Measurements from ENCODE around the gene ADAMTS8.

ADAMTS8 gene

DNA sequence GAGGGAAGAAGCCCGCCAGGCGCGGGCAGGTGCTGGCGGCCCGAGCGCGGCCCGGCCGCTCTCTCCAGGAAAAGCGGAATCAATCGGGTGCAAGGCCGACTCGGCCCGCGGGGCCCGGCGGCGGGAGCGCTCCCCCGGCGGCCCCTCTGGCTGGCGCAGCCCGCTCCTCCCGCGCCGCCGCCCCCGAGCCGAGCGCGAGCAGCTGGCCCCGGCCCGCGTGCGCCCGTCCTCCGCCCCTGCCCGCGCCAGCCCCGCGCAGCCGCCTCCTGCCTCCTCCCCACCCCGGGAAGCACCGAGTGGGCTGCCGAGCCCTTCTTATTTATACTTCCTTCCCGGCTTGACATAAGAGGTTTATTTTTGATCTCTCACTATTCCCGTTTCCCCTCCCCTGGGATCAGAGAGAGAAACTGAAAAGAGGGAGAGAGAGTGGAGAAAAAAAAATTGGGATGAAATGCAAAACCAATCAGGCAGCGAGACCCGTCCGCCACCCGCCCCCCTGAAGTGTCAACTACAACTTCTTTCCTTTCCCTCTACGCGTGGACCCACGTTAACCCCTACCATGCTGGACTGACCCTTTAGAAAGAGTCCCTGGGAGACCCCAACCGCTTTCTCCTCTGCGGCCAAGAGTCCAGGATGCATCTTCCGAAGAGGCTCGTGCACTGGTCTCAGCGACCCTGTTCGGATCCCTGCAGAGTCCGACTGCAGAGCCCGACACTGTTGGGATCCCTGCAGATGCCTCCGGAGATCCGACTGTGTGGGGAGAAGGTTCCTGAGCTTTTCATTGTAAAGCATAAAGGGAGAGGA, at the start of gene ADAMTS8:
ADAMTS8 (minus strand) TSS at position 294 of the 804 bp plus-strand sequence. CDS start 323 bp downstream, outside the sequence.
- DNase-seq, result peak; percentile 30

DNA sequence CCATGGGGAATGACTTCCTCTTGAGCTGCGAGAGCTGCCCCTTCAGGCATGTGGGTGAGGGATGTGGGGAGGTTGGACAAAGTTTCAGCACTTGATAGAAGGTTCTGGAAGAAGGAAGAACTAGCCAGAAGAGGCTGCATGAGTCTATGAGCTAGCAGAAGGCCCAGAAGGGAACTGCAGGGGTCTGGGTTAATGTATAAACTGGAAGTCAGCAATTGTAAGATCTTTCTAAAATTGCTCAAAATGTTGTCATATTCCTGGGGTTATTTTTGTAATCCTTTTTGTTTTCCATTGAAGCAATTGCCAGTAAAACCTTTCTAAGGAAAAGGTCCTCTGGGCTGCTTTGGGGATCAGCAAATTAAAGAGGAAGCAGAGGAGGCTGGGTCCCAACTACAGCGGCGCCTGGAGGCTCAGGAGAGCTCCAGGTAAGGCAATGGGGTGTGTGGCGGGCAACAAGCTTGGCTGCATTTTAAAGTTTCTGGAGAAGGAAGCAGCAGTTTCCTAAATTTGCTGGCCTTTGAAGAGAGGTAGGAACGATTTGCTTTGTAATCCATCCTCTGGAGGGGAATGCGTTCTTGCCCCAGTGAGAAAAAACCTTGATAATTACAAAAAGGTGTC, 49.3 kb upstream of the ADAMTS8 start:
- DNase-seq, result no peak

DNA sequence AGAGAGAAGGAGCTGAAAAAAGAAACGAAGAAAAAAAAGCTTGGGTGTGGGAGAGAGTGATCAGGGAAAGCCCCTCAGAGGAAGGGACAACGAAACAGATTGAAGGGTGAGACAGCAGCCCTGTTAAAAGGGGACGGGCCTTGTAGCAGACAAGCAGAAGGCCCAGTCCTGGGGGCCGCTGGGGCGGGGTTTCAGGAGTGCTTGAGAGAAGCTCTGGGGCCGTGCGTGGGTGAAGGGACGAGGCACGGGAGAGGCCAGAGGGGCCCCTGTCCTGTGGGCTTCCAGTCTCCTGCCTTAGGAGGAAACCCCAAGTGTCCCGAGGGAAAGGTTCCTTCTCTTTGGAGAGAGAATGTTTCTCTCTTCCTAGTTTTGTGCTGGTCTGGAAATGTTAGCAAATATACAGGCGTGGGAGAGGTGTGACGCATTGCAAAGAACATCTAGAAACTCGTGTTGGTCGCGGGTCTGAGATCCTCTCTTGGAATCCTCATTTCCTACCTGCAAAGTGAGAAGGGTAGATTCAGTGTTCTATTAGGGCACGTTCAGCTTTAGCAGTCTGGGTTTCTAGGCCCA, 48.6 kb upstream of the ADAMTS8 start:
- no peak for DNase-seq

DNA sequence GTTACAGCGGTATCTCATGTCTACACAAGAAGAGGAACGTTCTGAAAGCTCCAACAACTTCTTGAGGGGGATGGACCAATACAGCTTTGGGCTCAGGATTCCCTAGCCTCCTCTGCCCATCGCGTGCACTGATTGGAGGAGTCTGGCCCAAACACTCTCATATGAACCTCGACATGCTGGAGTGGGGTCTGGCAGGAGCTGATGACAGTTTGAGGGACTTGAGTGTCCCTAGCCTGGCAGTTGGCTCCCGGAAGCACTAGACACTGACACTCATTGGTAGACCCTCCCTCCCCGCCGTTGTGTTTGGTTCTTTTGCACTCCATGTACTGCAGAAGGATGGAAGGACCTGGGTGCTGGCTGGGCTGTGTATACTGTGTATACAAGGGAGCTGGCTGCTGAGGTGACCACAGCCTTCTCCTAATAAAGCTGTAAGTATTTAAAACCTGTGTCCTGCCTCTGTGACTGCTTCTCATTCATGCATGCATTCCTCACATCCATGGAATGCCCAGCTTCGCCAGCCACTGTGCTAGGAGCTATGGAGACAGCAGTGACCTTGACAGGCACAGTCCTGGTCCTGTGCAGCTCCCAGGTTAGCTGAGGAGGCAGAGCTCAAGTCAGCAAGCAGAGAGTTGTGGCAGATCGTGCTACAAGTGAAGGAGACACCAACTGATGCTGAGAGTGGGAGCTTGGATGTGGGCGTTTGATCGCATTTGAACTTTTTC, 48.0 kb upstream of the ADAMTS8 start:
- no peak for DNase-seq

DNA sequence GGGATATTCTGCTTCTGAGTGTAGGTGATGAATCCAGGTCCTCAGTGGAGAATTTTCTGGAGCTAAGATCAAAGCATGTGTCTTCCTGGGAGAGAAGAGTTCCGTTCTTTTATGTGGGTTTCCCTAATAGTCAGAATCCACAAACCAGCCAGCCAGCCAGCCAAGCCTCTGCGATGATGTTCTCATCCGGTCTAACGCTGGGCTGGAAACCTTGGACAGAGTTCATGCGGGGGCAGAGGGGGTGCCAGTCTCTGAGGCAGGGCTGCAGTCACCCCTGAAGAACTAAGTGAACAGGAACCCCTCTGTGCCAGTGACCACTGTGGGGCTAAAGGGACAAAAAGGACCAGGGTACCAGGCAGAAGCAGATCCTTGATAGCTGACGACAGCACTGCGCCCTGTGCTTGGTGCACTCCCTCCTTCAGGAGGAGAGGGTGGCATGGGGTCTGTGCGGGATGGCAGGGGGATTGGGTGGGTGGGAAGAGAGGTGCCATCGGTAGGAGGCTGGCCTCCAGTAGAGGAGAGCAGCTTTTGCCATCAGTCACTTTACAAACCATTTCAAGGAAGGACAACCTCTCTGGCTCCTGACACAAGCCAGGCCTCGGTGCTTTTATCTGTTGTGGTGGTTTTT, 47.1 kb upstream of the ADAMTS8 start:
- DNase-seq, result no peak

DNA sequence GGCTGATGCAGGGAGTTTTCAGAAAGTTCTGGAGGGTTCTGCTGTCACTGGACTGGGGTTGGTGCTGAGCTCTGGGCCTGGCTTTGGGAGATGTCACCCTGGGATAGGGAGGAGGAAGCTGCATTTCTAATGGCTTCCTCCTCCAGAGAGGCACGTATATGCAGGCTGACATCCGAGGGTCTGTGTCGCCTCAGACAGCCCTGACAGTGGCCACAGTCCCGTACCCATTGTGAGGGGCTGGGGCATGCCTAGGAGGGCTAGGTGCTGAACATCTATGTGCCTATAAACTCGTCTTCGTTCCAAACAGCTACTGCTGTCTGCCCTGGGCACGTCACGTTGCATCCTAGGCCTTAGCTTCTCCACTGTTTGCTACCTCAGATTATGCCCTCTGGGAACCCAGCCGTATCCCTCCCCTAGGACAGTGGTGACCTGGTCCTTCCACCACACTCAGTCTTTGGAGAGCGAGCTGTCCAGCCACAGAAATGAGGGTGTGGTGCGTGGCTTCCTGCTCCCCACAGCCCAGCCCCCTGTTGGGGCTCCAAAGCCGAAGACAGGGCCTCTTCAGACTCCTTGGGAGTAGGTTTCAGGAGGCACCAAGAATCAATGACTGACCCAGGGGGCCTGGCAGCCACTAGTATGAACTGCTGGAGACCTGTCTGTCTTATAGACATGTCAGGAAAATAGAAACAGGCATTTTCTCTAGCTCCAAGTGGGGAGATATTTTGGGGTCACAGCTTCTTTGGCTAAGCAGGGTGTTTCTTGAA, 46.4 kb upstream of the ADAMTS8 start:
- no peak for DNase-seq

- DNase-seq, result no peak
Measured at GRCh38 chr11:130473795-130474377, 45.5 kb upstream of the ADAMTS8 start.

GRCh38 chr11:130473056-130473794, 44.8 kb upstream of the ADAMTS8 start:
- no peak for DNase-seq

DNA sequence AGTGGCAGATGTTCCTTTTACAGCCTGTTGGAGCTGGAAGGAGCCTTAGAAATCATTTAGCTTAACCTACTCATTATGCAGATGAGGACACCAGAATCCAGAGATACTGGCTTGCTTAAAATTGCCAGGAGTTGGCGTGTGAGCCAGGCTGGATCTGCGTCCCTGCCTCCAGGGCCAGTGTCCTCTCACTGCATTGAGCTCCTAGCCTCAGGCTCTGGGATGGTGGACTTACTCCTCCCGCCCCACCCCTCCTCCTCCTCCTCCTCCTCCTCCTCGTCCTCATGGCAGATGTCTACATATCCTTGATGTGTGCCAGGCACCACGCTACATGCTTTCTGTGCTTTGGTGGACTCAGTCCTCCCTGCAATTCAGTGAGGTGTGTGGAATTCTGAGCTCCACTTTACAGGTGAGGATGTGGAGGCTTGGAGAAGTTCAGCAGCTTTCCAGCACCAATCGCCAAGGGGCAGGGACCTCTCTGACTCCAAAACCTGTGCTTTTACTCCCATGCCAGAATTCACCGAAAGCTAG, 44.1 kb upstream of the ADAMTS8 start:
- no peak for DNase-seq

DNA sequence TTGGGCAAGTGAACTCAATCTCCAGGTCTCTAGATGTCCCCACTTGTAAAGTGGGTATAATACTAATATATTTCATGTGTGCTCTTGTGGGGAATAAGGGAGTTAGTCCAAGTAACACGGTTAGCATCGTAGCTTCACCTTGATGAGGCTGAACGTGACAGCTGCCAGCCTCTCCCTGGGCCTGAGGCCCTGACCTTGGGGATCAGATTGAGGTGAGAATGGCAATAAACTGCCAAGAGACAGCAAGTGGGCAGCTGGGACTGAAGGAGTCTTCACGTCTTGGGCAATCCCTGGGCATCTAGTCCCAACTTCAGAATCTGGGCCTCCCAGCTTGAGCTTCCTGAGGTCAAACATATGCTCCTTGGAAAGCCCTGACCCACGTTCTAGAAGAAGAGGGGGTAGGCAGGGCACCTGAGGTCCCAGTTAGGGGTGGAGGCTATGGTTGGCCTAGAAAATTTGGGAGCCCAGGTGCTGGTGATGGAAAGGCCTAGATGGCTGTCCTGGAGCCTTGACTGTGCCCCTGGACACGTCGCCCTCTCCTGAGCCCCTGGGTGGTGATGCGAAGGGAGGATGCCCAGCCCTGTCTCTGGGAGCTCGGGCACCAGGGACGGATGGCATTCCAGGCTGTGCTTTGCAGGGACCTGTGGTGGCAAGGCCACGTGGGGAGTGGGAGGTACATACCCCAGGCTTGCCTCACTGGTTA, 43.5 kb upstream of the ADAMTS8 start:
- no peak for DNase-seq

GRCh38 chr11:130470832-130471706, 42.7 kb upstream of the ADAMTS8 start:
- no peak for DNase-seq

DNA sequence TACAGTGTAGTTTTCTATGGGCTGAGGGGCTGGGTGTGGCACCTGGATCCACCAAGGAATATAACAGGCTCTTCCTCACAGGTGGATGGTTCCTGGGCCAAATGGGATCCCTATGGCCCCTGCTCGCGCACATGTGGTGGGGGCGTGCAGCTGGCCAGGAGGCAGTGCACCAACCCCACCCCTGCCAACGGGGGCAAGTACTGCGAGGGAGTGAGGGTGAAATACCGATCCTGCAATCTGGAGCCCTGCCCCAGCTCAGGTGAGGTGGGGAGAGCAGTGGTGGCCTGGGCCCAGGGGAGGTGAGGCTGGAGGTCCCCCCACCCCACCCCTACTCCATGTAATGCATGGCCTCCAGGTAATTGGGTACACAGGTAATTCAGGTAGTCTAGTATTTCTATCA, 40.8 kb upstream of the ADAMTS8 start:
- DNase-seq, result no peak

DNA sequence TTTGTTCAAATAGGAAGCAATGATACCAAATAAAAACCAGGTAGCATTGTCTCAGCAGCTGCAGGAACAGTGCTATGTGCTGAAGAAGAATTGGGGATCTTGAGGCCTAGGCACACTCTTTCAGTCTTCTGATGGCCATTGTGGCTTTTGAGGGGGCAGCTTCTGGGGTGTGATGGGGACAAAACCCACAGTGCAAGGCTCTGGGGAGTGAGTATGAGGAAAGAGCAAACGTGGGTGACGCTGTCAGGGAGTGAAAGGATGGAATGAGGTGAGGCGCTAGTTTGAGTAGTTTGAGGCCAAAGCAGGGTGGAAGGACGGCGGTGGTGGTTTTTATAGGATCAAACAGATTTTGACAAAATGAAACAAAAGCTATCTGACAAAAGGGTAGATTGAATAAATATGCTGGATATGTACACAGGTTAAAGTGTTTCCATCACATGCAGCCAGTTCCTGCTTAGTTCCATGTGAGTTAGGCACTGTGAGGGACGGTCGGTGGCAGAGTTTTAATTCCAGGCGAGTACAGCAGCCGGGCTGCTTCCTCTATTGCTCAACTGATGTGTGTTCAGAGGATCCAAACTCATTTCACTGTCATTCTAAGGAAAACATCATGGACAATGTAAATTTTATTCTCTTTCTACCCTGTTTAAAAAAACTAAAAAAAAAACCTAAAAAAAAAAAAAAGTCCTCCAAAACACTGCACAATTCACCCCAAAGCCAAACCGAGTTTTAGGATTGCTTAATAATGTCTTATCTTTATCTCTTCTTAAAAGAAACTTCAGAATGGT, 38.9 kb upstream of the ADAMTS8 start:
- no peak for DNase-seq

DNA sequence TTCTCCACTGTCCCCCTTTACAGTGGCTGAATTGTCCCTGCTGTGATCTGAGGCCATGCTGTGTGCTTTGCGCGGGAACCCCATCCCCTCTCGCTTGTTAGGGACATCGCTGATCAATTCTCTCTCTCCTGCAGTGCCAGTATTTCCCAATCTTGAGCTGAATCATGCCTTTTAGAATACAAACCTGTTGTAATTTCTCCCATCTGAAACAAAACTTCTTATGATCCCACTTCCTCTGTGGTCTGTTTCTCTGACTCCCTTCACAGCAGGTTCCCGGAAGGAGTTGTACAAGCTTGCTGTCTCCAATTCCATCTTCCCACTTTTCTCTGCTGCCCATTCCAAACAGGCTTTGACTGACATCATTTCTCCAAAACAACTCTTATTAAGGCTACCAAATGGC, 36.9 kb upstream of the ADAMTS8 start:
- no peak for DNase-seq

- DNase-seq, result no peak
Measured at GRCh38 chr11:130464291-130464812, 35.9 kb upstream of the ADAMTS8 start.

DNA sequence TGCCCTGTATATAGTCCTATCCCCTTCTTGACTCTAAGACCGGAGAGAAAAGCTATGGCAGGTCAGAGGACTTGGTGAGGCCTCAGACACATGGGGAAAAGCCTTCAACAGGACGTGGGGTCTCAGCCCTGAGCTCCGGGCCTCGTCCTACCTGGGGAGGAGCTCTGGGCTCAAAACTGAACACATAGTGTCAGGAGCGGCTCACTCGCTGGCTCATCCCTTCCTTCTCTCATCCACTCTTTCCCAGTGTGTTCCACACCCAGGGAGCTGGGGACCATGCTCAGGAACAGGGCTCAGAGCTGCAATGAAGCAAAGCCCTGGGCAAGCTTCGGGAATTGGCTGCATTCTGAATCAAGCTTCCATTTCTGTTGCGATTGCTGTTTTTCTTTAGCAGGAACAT, 34.5 kb upstream of the ADAMTS8 start:
- DNase-seq, result no peak

DNA sequence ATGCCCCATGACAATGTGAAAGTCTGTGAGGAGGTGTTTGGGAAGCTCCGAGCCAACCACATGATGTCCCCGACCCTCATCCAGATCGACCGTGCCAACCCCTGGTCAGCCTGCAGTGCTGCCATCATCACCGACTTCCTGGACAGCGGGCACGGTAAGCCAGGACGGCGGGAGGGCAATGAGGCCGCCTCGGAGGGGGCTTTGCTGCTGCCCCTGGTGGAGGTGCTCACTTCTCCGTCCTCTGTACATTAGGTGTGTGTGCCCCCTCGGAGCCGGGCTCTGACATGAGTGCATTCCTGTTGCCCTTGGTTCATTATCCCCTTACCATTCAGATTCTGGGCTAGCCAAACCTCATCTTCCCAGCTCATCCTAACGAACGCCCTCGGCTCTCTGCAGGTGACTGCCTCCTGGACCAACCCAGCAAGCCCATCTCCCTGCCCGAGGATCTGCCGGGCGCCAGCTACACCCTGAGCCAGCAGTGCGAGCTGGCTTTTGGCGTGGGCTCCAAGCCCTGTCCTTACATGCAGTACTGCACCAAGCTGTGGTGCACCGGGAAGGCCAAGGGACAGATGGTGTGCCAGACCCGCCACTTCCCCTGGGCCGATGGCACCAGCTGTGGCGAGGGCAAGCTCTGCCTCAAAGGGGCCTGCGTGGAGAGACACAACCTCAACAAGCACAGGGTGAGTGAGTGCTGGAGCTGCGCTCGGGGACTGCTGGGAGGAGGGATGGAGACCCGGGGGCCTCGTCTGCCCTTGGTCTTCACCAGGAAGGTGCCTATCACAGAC, 33.9 kb upstream of the ADAMTS8 start:
- DNase-seq, result no peak

Measured in NCI-H1092 treated with DMSO at 0.1 percent for 48 hours (cell line).